ENCODE results near the gene LUZP2. TPM values are rescaled to one million over a fixed set of nuclear protein-coding genes. Genes with fewer than 3 reads are reported as not detected.
"Not testable (repeated sequence)": the region's sequence is repeated elsewhere in the genome, so short reads cannot be mapped to it uniquely, and the experiment has no call there.

LUZP2 gene
- total and polyA plus RNA-seq, 8 donors, result 1.2 to 8.3 (median 4.6) TPM; not detected in 1

- Histone ChIP-seq H3K4me3 (no peak overlapping the region), H3K4me1 (no peaks in the 10 kb centered on the region), H3K27me3 (no peaks in the 10 kb centered on the region), H3K27ac (no peak overlapping the region), H3K9me3 (no peaks in the 10 kb centered on the region), H3K36me3 (no peaks in the 10 kb centered on the region)
- ATAC-seq (no peak), DNase-seq (no peak)
- TF ChIP-seq CTCF (IDR thresholded peaks at IDR 0.05), result no peak
- intact Hi-C loops (cut with DNase I), result no loop called here
Measured at GRCh38 chr11:24949406-24949805, 452.6 kb downstream of the LUZP2 start.

- no peak for TF ChIP-seq CTCF (IDR thresholded peaks at IDR 0.05)
- intact Hi-C loops (cut with DNase I), result no loop called here
- Histone ChIP-seq H3K27ac (no peak overlapping the region), H3K4me1 (no peaks in the 10 kb centered on the region), H3K27me3 (no peaks in the 10 kb centered on the region), H3K36me3 (no peaks in the 10 kb centered on the region), H3K9me3 (no peaks in the 10 kb centered on the region), H3K4me3 (no peak overlapping the region)
- DNase-seq, result no peak
- ATAC-seq, result no peak
Measured at GRCh38 chr11:24963852-24964251, 467.0 kb downstream of the LUZP2 start.

- Histone ChIP-seq H3K4me3 (no peak overlapping the region), H3K27ac (no peak overlapping the region), H3K9me3 (no peaks in the 10 kb centered on the region), H3K27me3 (no peaks in the 10 kb centered on the region), H3K36me3 (no peaks in the 10 kb centered on the region), H3K4me1 (no peaks in the 10 kb centered on the region)
- ATAC-seq, result no peak
- TF ChIP-seq CTCF (IDR thresholded peaks at IDR 0.05), result no peak
- intact Hi-C loops (cut with DNase I), result no loop called here
- DNase-seq, result no peak
Measured at GRCh38 chr11:24965748-24966147, 468.9 kb downstream of the LUZP2 start.

- H3K4me3 ChIP-seq; H3K36me3 ChIP-seq; ATAC-seq; H3K9me3 ChIP-seq; DNase-seq; H3K4me1 ChIP-seq; H3K27me3 ChIP-seq; intact Hi-C loops (cut with DNase I); H3K27ac ChIP-seq: not testable (repeated sequence)
Measured at GRCh38 chr11:24993903-24994302, 497.1 kb downstream of the LUZP2 start.

GRCh38 chr11:24999929-25000328 is 503.1 kb downstream of the LUZP2 start:
- H3K36me3 ChIP-seq; H3K4me1 ChIP-seq; DNase-seq; H3K27me3 ChIP-seq; H3K4me3 ChIP-seq; intact Hi-C loops (cut with DNase I); H3K27ac ChIP-seq; ATAC-seq: not testable (repeated sequence)
- H3K9me3 ChIP-seq, result peaks cover 0 to 16% of the 10 kb centered on the region in 2 donors

GRCh38 chr11:25037431-25037830 is 540.6 kb downstream of the LUZP2 start:
- DNase-seq (no peak), ATAC-seq (no peak)
- Histone ChIP-seq H3K27ac (no peak overlapping the region), H3K9me3 (no peaks in the 10 kb centered on the region), H3K4me1 (no peaks in the 10 kb centered on the region), H3K36me3 (no peaks in the 10 kb centered on the region), H3K4me3 (no peak overlapping the region), H3K27me3 (no peaks in the 10 kb centered on the region)
- TF ChIP-seq CTCF (IDR thresholded peaks at IDR 0.05), result no peak
- intact Hi-C loops (cut with DNase I), result no loop called here

Measured in left lung (tissue), 10 donors.